HCT116 (cell line): ENCODE data around the gene CLCA2. TPM values are rescaled to one million over a fixed set of nuclear protein-coding genes. Genes with fewer than 3 reads are reported as not detected.

Experiments used
- ATAC-seq: fragments of 200-7000 bp; cut with Tn5 transposase; 2 replicates; pipeline ENCODE4 v1.9.1; 2020; ENCODE audit warnings: mild to moderate bottlenecking, moderate library complexity
- BruUV-seq: library from RNA; stranded (reverse); fragments of 400-500 nt; replicated peaks from 2 replicates; lab custom pipeline; 2021; lab: Mats Ljungman, UMichigan
- CTCF ChIA-PET: fragments of 300-600 bp; sonication (Branson Sonifier 250); formaldehyde crosslinking; loops from one replicate; lab custom pipeline; 2021; ENCODE audit warnings: antibody characterized with exemption; lab: Charles Lee
- POLR2A ChIA-PET: fragments of 300-600, 350-600 bp; sonication (Branson Sonifier 250); formaldehyde crosslinking; loops from one replicate; lab custom pipeline; 2021; ENCODE audit warnings: antibody characterized with exemption; lab: Charles Lee
- RAD21 ChIA-PET, 2 experiments: fragments of 300-600 bp; sonication (Branson Sonifier 250); formaldehyde crosslinking; loops; one replicate each; lab custom pipeline; 2023; ENCODE audit warnings: low total read pairs in 2 of 2; ENCODE audit not compliant: uncharacterized antibody in 2 of 2, unreplicated experiment in 2 of 2, low non-redundant PET in 1 of 2; lab: Charles Lee
- DNase-seq: peaks from one replicate; pipeline ENCODE4 v3.0.0-alpha.2; 2010; ENCODE audit warnings: low read depth, low spot score
- H2AFZ ChIP-seq: fragments of 200-600 bp; shearing (Covaris generic), sonication (generic); 2 replicates; pipeline ENCODE4 v1.6.1; 2017; ENCODE audit warnings: low read depth, mixed run types, mixed read lengths, antibody characterized with exemption, low read length; ENCODE audit not compliant: poor library complexity, severe bottlenecking
- H3K27ac ChIP-seq: 2 replicates; pipeline ENCODE4 v1.5.1; 2012; ENCODE audit warnings: low read depth, low read length
- H3K27me3 ChIP-seq: fragments of 200-600 bp; sonication (generic); 2 replicates; pipeline ENCODE4 v1.6.1; 2016; ENCODE audit warnings: mixed run types, low read length, mixed read lengths; ENCODE audit not compliant: insufficient read depth
- H3K36me3 ChIP-seq, 2 experiments: fragments of 200-500 bp in 1 of 2; fragments of 200-600 bp in 1 of 2; sonication (Bioruptor generic) in 1 of 2; sonication (generic) in 1 of 2; 2 replicates each; pipeline versions ENCODE4 v1.5.1 to v1.6.1; 2014 to 2016; ENCODE audit warnings: low read length in 2 of 2, inconsistent platforms in 1 of 2, mixed read lengths in 1 of 2, mixed run types in 1 of 2; ENCODE audit not compliant: insufficient read depth in 2 of 2, control insufficient read depth in 1 of 2
- H3K4me1 ChIP-seq, 2 experiments: fragments of 200-600 bp in 1 of 2; sonication (generic) in 1 of 2; 2 replicates each; pipeline versions ENCODE4 v1.5.1 to v1.6.1; 2012 to 2017; ENCODE audit warnings: low read length in 2 of 2, inconsistent platforms in 1 of 2, mild to moderate bottlenecking in 1 of 2, mixed read lengths in 1 of 2, mixed run types in 1 of 2, moderate library complexity in 1 of 2; ENCODE audit not compliant: insufficient read depth in 2 of 2, control insufficient read depth in 1 of 2
- H3K4me2 ChIP-seq: fragments of 200-600 bp; sonication (generic); 2 replicates; pipeline ENCODE4 v1.6.1; 2017; ENCODE audit warnings: mixed run types, low read length, mixed read lengths
- H3K4me3 ChIP-seq, 2 experiments: fragments of 200-600 bp in 1 of 2; sonication (generic) in 1 of 2; replicated peaks in 1 of 2; 2 replicates each; pipeline ENCODE4 v1.5.1; 2011 to 2016; ENCODE audit warnings: low read length in 2 of 2, control low read depth in 1 of 2, low read depth in 1 of 2, mild to moderate bottlenecking in 1 of 2, mixed read lengths in 1 of 2, mixed run types in 1 of 2
- H3K79me2 ChIP-seq: fragments of 200-600 bp; sonication (generic); 2 replicates; pipeline ENCODE4 v1.6.1; 2017; ENCODE audit warnings: mild to moderate bottlenecking, mixed run types, low read length, moderate library complexity, mixed read lengths; ENCODE audit not compliant: insufficient read depth
- H3K9ac ChIP-seq: fragments of 200-600 bp; sonication (generic); 2 replicates; pipeline ENCODE4 v1.6.1; 2016; ENCODE audit warnings: low read length, mixed read lengths
- H3K9me2 ChIP-seq: fragments of 200-600 bp; sonication (generic), shearing (Covaris generic); 2 replicates; pipeline ENCODE4 v1.6.1; 2017; ENCODE audit warnings: mixed run types, mild to moderate bottlenecking, moderate library complexity; ENCODE audit not compliant: insufficient read depth
- H3K9me3 ChIP-seq, 2 experiments: fragments of 200-500 bp in 1 of 2; fragments of 200-600 bp in 1 of 2; sonication (Bioruptor generic) in 1 of 2; sonication (generic) in 1 of 2; 2 replicates each; pipeline ENCODE4 v1.6.1; 2014 to 2017; ENCODE audit warnings: low read length in 2 of 2, mixed read lengths in 2 of 2, inconsistent platforms in 1 of 2, low read depth in 1 of 2, mild to moderate bottlenecking in 1 of 2, mixed run types in 1 of 2, moderate library complexity in 1 of 2; ENCODE audit not compliant: control insufficient read depth in 1 of 2, insufficient read depth in 1 of 2
- H4K20me1 ChIP-seq: fragments of 200-600 bp; sonication (generic), shearing (Covaris generic); 2 replicates; pipeline ENCODE4 v1.6.1; 2017; ENCODE audit warnings: mixed run types, mild to moderate bottlenecking, moderate library complexity; ENCODE audit not compliant: insufficient read depth
- ATF3 ChIP-seq: IDR thresholded peaks from 2 replicates; pipeline ENCODE4 v1.6.1; 2012
- CTCF ChIP-seq, 3 experiments: fragments of 200-600 bp in 1 of 3; sonication (generic) in 1 of 3; IDR thresholded peaks in 2 of 3; conservative IDR thresholded peaks in 1 of 3; 2 replicates each; pipeline ENCODE4 v1.5.1; 2012 to 2017; ENCODE audit warnings: low read depth in 2 of 3, low read length in 2 of 3, antibody characterized with exemption in 1 of 3, borderline replicate concordance in 1 of 3, control low read depth in 1 of 3, mild to moderate bottlenecking in 1 of 3, mixed read lengths in 1 of 3, mixed run types in 1 of 3, moderate library complexity in 1 of 3; ENCODE audit not compliant: insufficient read depth in 1 of 3
- EGR1 ChIP-seq: IDR thresholded peaks from 2 replicates; pipeline ENCODE4 v1.6.1; 2012; ENCODE audit warnings: low read depth
- ELF1 ChIP-seq: IDR thresholded peaks from 2 replicates; pipeline ENCODE4 v1.6.1; 2012; ENCODE audit warnings: low read depth, borderline replicate concordance
- EZH2 ChIP-seq: fragments of 200-600 bp; sonication (generic); IDR thresholded peaks from 2 replicates; pipeline ENCODE4 v1.6.1; 2017; ENCODE audit warnings: antibody characterized with exemption, mixed run types
- EZH2phosphoT487 ChIP-seq: fragments of 200-600 bp; IDR thresholded peaks from 2 replicates; pipeline ENCODE4 v1.6.1; 2018; ENCODE audit warnings: antibody characterized with exemption, borderline replicate concordance
- FOSL1 ChIP-seq: IDR thresholded peaks from 2 replicates; pipeline ENCODE4 v1.6.1; 2012; ENCODE audit warnings: low read depth
- JUND ChIP-seq: IDR thresholded peaks from 2 replicates; pipeline ENCODE4 v1.6.1; 2012
- MAX ChIP-seq: IDR thresholded peaks from 2 replicates; pipeline ENCODE4 v1.6.1; 2012
- REST ChIP-seq: IDR thresholded peaks from 2 replicates; pipeline ENCODE4 v1.6.1; 2012; ENCODE audit warnings: low read depth
- SIN3A ChIP-seq: IDR thresholded peaks from 2 replicates; pipeline ENCODE4 v1.6.1; 2012; ENCODE audit warnings: low read depth
- SP1 ChIP-seq: IDR thresholded peaks from 2 replicates; pipeline ENCODE4 v1.6.1; 2012; ENCODE audit warnings: low read depth
- SRF ChIP-seq: IDR thresholded peaks from 2 replicates; pipeline ENCODE4 v1.6.1; 2012; ENCODE audit warnings: low read depth
- YY1 ChIP-seq: IDR thresholded peaks from 2 replicates; pipeline ENCODE4 v1.6.1; 2011; ENCODE audit warnings: low read length, low read depth, moderate library complexity, mild to moderate bottlenecking; ENCODE audit not compliant: insufficient replicate concordance; ENCODE audit errors: extremely low read depth
- ZBTB33 ChIP-seq: IDR thresholded peaks from 2 replicates; pipeline ENCODE4 v1.6.1; 2011; ENCODE audit warnings: mild to moderate bottlenecking, low read length, moderate library complexity; ENCODE audit not compliant: insufficient replicate concordance; ENCODE audit errors: extremely low read depth
- ZNF274 ChIP-seq: fragments of 200-500 bp; sonication (Bioruptor generic); IDR thresholded peaks from 2 replicates; pipeline ENCODE4 v1.6.1; 2014; ENCODE audit warnings: mild to moderate bottlenecking, low read depth, low read length, inconsistent platforms
- intact Hi-C: fragments of 100-400 bp; cut with micrococcal nuclease; formaldehyde crosslinking; loops from 2 replicates; pipeline ENCODE4 v1.10.0; 2022
- total RNA-seq: library from RNA; stranded (reverse); gene quantifications from one replicate; pipeline ENCODE4 v1.2.1, GENCODE V29; 2021; ENCODE audit not compliant: unreplicated experiment

The CLCA2 gene
- total RNA-seq, 1 experiment from 2014 or later, result not detected

- Histone ChIP-seq H3K4me3 (no peak overlapping the region), H3K36me3 (no peaks in the 10 kb centered on the region), H3K4me1 (no peaks in the 10 kb centered on the region), H3K9me2 (no peaks in the 10 kb centered on the region), H3K9me3 (no peaks in the 10 kb centered on the region), H3K27ac (no peak overlapping the region), H3K4me2 (no peak overlapping the region), H3K9ac (no peak overlapping the region), H3K79me2 (no peaks in the 10 kb centered on the region), H4K20me1 (no peaks in the 10 kb centered on the region), H3K27me3 (no peaks in the 10 kb centered on the region), H2AFZ (no peak overlapping the region)
- ChIA-PET POLR2A (no interaction called here), RAD21 (no interaction called here), CTCF (no interaction called here)
- no TSS peak for BruUV-seq
- no peak for ATAC-seq
- DNase-seq, result no peak
- intact Hi-C loops, result loop anchor here (10.0 kb wide), 1 partner anchor 607 kb away; no protein-coding TSS in a partner anchor
- no peak for TF ChIP-seq CTCF (IDR thresholded peaks at IDR 0.05 in 2 of 3, conservative IDR thresholded peaks at IDR 0.05 in 1 of 3; ENCODE audit: borderline replicate concordance in 1 of 3, insufficient read depth in 1 of 3, low read depth in 2 of 3, low read length in 2 of 3)
- no peak for TF ChIP-seq FOSL1
- TF ChIP-seq MAX, result no peak
- TF ChIP-seq EGR1, result no peak
- no peak for TF ChIP-seq SIN3A
- TF ChIP-seq ATF3, result no peak
- no peak for TF ChIP-seq REST
- no peak for TF ChIP-seq ZBTB33
- no peak for TF ChIP-seq ELF1
- no peak for TF ChIP-seq EZH2phosphoT487
- TF ChIP-seq YY1, result no peak
- TF ChIP-seq SRF, result no peak
- no peak for TF ChIP-seq ZNF274
- no peak for TF ChIP-seq SP1
- TF ChIP-seq JUND, result no peak
- no peak for TF ChIP-seq EZH2
These were observed 53.7 kb downstream of the CLCA2 start for GRCh38 chr1:86477682-86478081.
